VCaP (cell line): ENCODE results near the gene E2F4.

Experiments used
- H3K27ac ChIP-seq: fragments of 450-650 bp; 2 replicates; pipeline ENCODE4 v1.5.1; 2017
- CTCF ChIP-seq: fragments of 450-650 bp; conservative IDR thresholded peaks from 2 replicates; pipeline ENCODE4 v1.5.1; 2017; ENCODE audit warnings: mild to moderate bottlenecking, moderate library complexity

E2F4 gene

GRCh38 chr16:67198238-67198734 lies 6.3 kb downstream of the E2F4 start:
- no peak overlapping the region for H3K27ac ChIP-seq
- TF ChIP-seq CTCF: no peak; the same call in 1 of the 2 replicates

GRCh38 chr16:67199011-67199807 lies 7.3 kb downstream of the E2F4 start, which contains the start of gene ELMO3:
Gene ELMO3 (plus strand): TSS chr16:67199131. CDS start chr16:67199327, 196 bp downstream.
- TF ChIP-seq CTCF: no peak
- no peak within 1 kb of the TSS for H3K27ac ChIP-seq

GRCh38 chr16:67199808-67200198 lies 7.8 kb downstream of the E2F4 start:
- no peak for TF ChIP-seq CTCF
- H3K27ac ChIP-seq: no peak overlapping the region

GRCh38 chr16:67200491-67200890 lies 8.5 kb downstream of the E2F4 start:
- H3K27ac ChIP-seq: no peak overlapping the region
- no peak for TF ChIP-seq CTCF

GRCh38 chr16:67201411-67202345 lies 9.7 kb downstream of the E2F4 start:
- TF ChIP-seq CTCF: no peak
- no peak overlapping the region for H3K27ac ChIP-seq

GRCh38 chr16:67202426-67202825 lies 10.5 kb downstream of the E2F4 start:
- no peak overlapping the region for H3K27ac ChIP-seq
- TF ChIP-seq CTCF: no peak

GRCh38 chr16:67202956-67203493 lies 11.1 kb downstream of the E2F4 start:
- no peak for TF ChIP-seq CTCF
- H3K27ac ChIP-seq: no peak overlapping the region
